ENCODE measurements around the gene MUC5AC. TPM values are rescaled to one million over a fixed set of nuclear protein-coding genes. Genes with fewer than 3 reads are reported as not detected.

The MUC5AC gene
- total and polyA plus RNA-seq, 2 experiments from 2014 or later = not detected

DNA sequence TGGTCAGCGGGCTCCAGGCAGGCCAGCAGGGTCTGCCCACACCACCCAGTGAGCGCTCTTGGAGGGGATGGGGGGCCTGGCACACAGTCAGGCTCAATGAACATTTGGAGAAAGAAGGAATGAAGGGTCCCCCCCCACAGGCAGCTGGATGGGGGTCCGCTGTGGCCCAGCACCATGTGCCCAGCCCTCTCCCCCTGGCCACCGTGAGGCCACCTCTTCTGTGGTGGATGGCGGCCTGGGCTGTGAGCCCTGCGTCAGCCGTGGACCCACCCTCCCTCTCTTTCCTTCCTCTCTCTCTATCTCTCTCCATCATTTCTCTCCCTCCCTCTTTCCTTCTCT is 35.1 kb upstream of the MUC5AC start:
- no peak overlapping the region for H3K27ac ChIP-seq
- WGBS, 2 experiments (ENCODE audit: low coverage in 1 of 2, low lambda C conversion rate in 2 of 2, missing lambda C conversion rate in 2 of 2) = 40 to 48% methylated on average over 5 to 7 of the region's 7 CpGs
- no peaks in the 10 kb centered on the region for H3K4me1 ChIP-seq (ENCODE audit: insufficient read depth)
- no peak overlapping the region for H2AFZ ChIP-seq
- no peak for TF ChIP-seq EZH2phosphoT487 (IDR thresholded peaks at IDR 0.05; ENCODE audit: insufficient read depth, low read depth)
- no peak for TF ChIP-seq EZH2 (IDR thresholded peaks at IDR 0.05; ENCODE audit: insufficient read depth, poor library complexity, severe bottlenecking)
- no peaks in the 10 kb centered on the region for H3K36me3 ChIP-seq (ENCODE audit: low read depth)
- H3K9me3 ChIP-seq (ENCODE audit: low read depth) = no peaks in the 10 kb centered on the region
- in situ Hi-C loops (cut with MboI) = no loop called here
- no peak for DNase-seq
- H3K4me3 ChIP-seq = no peak overlapping the region
- no peak overlapping the region for H3K9ac ChIP-seq
- H3K27me3 ChIP-seq (replicated peaks; ENCODE audit: insufficient read depth) = no peaks in the 10 kb centered on the region; the same call in 1 of the 2 replicates
- H4K20me1 ChIP-seq (ENCODE audit: insufficient read depth) = no peaks in the 10 kb centered on the region
- no peaks in the 10 kb centered on the region for H3F3A ChIP-seq (ENCODE audit: insufficient read depth)
- H3K4me2 ChIP-seq (ENCODE audit: unreplicated experiment) = no peak overlapping the region
- no peaks in the 10 kb centered on the region for H3K79me2 ChIP-seq (ENCODE audit: insufficient read depth)
- H3K9me2 ChIP-seq (ENCODE audit: insufficient read depth) = no peaks in the 10 kb centered on the region

DNA sequence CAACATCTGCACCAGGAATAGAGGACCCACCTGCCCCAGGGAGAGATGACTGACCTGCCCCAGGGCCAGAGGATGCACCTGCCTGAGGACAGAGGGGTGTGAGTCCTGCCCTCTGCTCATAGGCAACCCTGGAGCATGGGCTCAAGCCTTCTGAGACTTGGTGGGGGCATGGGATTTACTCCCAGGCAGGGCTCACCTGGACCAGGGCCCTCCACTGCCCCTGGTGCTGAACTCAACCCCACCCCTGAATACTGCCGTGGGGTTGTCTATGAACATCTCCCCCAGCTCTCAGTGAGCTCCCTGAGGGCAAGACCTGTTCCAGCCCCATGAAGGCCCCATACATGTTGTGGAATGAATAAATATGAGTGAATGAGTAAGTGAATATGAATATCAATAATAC is 33.8 kb upstream of the MUC5AC start:
- Histone ChIP-seq H3K4me1 (ENCODE audit: insufficient read depth) (no peaks in the 10 kb centered on the region), H3K9me2 (ENCODE audit: insufficient read depth) (no peaks in the 10 kb centered on the region), H3K9me3 (ENCODE audit: low read depth) (no peaks in the 10 kb centered on the region), H3K27me3 (replicated peaks; ENCODE audit: insufficient read depth) (no peaks in the 10 kb centered on the region; the same call in 1 of the 2 replicates), H4K20me1 (ENCODE audit: insufficient read depth) (no peaks in the 10 kb centered on the region), H2AFZ (no peak overlapping the region), H3K79me2 (ENCODE audit: insufficient read depth) (no peaks in the 10 kb centered on the region), H3K36me3 (ENCODE audit: low read depth) (no peaks in the 10 kb centered on the region), H3F3A (ENCODE audit: insufficient read depth) (no peaks in the 10 kb centered on the region), H3K9ac (no peak overlapping the region), H3K4me2 (ENCODE audit: unreplicated experiment) (no peak overlapping the region), H3K27ac (no peak overlapping the region), H3K4me3 (no peak overlapping the region)
- no peak for DNase-seq
- in situ Hi-C loops (cut with MboI) = no loop called here
- no peak for TF ChIP-seq EZH2 (IDR thresholded peaks at IDR 0.05; ENCODE audit: insufficient read depth, poor library complexity, severe bottlenecking)
- TF ChIP-seq EZH2phosphoT487 (IDR thresholded peaks at IDR 0.05; ENCODE audit: insufficient read depth, low read depth) = no peak
- 38 to 41% methylated on average over 1 of the region's 1 CpG for WGBS, 2 experiments (ENCODE audit: low coverage in 1 of 2, low lambda C conversion rate in 2 of 2, missing lambda C conversion rate in 2 of 2)

DNA sequence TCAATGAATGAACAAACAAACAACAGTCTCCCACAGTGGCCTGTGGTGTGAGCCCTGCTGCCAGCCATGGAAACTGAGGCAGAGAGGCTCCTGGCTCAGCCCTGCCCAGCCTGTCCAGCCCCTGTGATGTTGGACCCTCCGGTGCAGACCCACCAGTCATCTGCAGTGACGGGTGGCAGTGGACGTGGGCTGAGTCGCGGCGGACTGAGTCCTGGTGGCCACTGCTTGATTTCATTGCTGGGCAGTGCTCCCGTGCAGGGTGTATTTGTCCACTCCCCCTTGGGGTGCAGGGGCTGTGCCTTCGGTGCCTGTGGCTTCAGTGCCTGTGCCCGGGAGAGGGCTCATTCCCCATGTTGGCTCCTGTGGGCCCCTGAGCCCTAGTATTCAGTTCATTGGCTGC is 31.9 kb upstream of the MUC5AC start:
- Histone ChIP-seq H4K20me1 (ENCODE audit: insufficient read depth) (no peaks in the 10 kb centered on the region), H3K9me3 (ENCODE audit: low read depth) (no peaks in the 10 kb centered on the region), H3K79me2 (ENCODE audit: insufficient read depth) (no peaks in the 10 kb centered on the region), H3K4me2 (ENCODE audit: unreplicated experiment) (no peak overlapping the region), H3K9ac (no peak overlapping the region), H3K36me3 (ENCODE audit: low read depth) (no peaks in the 10 kb centered on the region), H3F3A (ENCODE audit: insufficient read depth) (no peaks in the 10 kb centered on the region), H3K27ac (no peak overlapping the region), H3K4me3 (no peak overlapping the region), H3K27me3 (replicated peaks; ENCODE audit: insufficient read depth) (no peaks in the 10 kb centered on the region; the same call in 1 of the 2 replicates), H3K4me1 (ENCODE audit: insufficient read depth) (no peaks in the 10 kb centered on the region), H3K9me2 (ENCODE audit: insufficient read depth) (no peaks in the 10 kb centered on the region), H2AFZ (no peak overlapping the region)
- no peak for TF ChIP-seq EZH2 (IDR thresholded peaks at IDR 0.05; ENCODE audit: insufficient read depth, poor library complexity, severe bottlenecking)
- in situ Hi-C loops (cut with MboI) = no loop called here
- 76 to 80% methylated on average over 9 of the region's 9 CpGs for WGBS, 2 experiments (ENCODE audit: low coverage in 1 of 2, low lambda C conversion rate in 2 of 2, missing lambda C conversion rate in 2 of 2)
- DNase-seq = no peak

DNA sequence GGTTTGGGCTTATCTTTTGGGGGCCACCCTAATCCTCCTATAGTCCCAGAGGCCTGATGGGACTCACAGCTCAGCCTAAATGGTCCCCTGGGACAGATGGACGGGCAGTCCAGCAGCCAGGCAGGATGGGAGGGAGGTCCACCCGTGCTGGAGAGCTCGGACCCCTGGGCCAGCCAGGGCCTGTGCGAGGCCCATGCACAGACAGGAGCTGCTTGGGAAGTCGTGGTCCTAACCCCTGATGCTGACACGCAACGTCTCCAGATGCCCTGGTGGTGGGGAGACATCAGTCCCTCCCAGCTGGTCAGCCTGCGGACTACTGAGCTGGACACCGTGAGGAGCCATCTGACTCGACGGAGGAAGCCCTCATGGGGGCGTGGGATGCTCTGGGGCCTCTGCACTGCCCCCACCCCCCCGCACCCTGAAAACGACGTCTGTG is 31.2 kb upstream of the MUC5AC start:
- Histone ChIP-seq H3K9ac (no peak overlapping the region), H3K4me3 (no peak overlapping the region), H4K20me1 (ENCODE audit: insufficient read depth) (no peaks in the 10 kb centered on the region), H3K9me3 (ENCODE audit: low read depth) (no peaks in the 10 kb centered on the region), H3K4me1 (ENCODE audit: insufficient read depth) (no peaks in the 10 kb centered on the region), H3K79me2 (ENCODE audit: insufficient read depth) (no peaks in the 10 kb centered on the region), H3K9me2 (ENCODE audit: insufficient read depth) (no peaks in the 10 kb centered on the region), H2AFZ (no peak overlapping the region), H3K27ac (no peak overlapping the region), H3F3A (ENCODE audit: insufficient read depth) (no peaks in the 10 kb centered on the region), H3K4me2 (ENCODE audit: unreplicated experiment) (no peak overlapping the region), H3K27me3 (replicated peaks; ENCODE audit: insufficient read depth) (no peaks in the 10 kb centered on the region; the same call in 1 of the 2 replicates), H3K36me3 (ENCODE audit: low read depth) (no peaks in the 10 kb centered on the region)
- in situ Hi-C loops (cut with MboI) = no loop called here
- DNase-seq = no peak
- 43 to 49% methylated on average over 11 to 15 of the region's 15 CpGs for WGBS, 2 experiments (ENCODE audit: low coverage in 1 of 2, low lambda C conversion rate in 2 of 2, missing lambda C conversion rate in 2 of 2)
- TF ChIP-seq EZH2 (IDR thresholded peaks at IDR 0.05; ENCODE audit: insufficient read depth, poor library complexity, severe bottlenecking) (no peak), EZH2phosphoT487 (IDR thresholded peaks at IDR 0.05; ENCODE audit: insufficient read depth, low read depth) (no peak)

Data from GM23248 (cell line).